Measurements from ENCODE around the gene PJA1. TPM values are rescaled to one million over a fixed set of nuclear protein-coding genes. Genes with fewer than 3 reads are reported as not detected.

The PJA1 gene
- polyA plus RNA-seq, 1 of the 3 experiments (the other 2 are of a cell fraction), result 16.5 TPM

DNA sequence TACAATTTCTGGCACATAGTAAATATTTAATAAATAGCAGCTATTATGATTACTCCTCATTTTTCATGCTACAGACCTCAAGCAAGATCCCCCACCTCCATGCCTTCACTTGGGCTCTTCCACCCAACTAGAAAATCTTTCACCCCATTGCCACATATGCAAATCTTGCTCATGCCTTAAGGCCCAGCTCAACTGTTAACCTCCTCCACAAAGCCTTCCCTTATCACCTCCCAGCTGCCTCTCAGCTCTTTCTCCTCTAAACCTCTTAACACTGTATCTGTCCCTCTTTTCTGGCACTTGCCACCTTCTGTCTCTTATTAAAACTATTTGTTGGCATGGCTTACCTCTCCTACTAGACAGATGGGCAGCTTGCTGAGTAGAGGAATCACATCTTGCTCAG is 51.5 kb downstream of the PJA1 start:
- H3F3A ChIP-seq (replicated peaks; ENCODE audit: insufficient read depth), result no peaks in the 10 kb centered on the region
- no peak overlapping the region for H2AFZ ChIP-seq (ENCODE audit: low read depth)
- no peak overlapping the region for H3K27ac ChIP-seq (ENCODE audit: low read depth in 2 of 2, low read length in 1 of 2)
- peaks cover 14% of the 10 kb centered on the region for H3K27me3 ChIP-seq (ENCODE audit: insufficient read depth)
- H3K9me3 ChIP-seq, result no peaks in the 10 kb centered on the region
- H3K79me2 ChIP-seq (ENCODE audit: insufficient read depth), result no peaks in the 10 kb centered on the region
- no peaks in the 10 kb centered on the region for H3K9me2 ChIP-seq
- DNase-seq, result no peak
- no peaks in the 10 kb centered on the region for H3K36me3 ChIP-seq (replicated peaks in 1 of 2; ENCODE audit: control insufficient read depth in 1 of 2, insufficient read depth in 2 of 2, low read length in 1 of 2)
- POLR2A ChIA-PET, result no interaction called here
- no peak overlapping the region for H3K4me2 ChIP-seq
- H3K4me3 ChIP-seq (ENCODE audit: low read depth in 2 of 2, low read length in 1 of 2), result no peak overlapping the region
- H4K20me1 ChIP-seq (ENCODE audit: insufficient read depth), result no peaks in the 10 kb centered on the region
- CTCF ChIA-PET, result interaction anchor here (1.0 to 1.3 kb wide), 2 partner anchors 19 to 165 kb away, joined by 3 read pairs; no protein-coding TSS in a partner anchor
- no peak overlapping the region for H3K9ac ChIP-seq
- H3K4me1 ChIP-seq (ENCODE audit: control insufficient read depth in 1 of 2, insufficient read depth in 2 of 2, low read depth in 1 of 2, low read length in 1 of 2), result peaks cover 0 to 9% of the 10 kb centered on the region in 2 experiments; a peak in 1 of 4 replicates
- TF ChIP-seq, protein P1, sequence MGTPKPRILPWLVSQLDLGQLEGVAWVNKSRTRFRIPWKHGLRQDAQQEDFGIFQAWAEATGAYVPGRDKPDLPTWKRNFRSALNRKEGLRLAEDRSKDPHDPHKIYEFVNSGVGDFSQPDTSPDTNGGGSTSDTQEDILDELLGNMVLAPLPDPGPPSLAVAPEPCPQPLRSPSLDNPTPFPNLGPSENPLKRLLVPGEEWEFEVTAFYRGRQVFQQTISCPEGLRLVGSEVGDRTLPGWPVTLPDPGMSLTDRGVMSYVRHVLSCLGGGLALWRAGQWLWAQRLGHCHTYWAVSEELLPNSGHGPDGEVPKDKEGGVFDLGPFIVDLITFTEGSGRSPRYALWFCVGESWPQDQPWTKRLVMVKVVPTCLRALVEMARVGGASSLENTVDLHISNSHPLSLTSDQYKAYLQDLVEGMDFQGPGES (IDR thresholded peaks at IDR 0.05; ENCODE audit: low read depth, low read length), result no peak
- TF ChIP-seq RXRA (IDR thresholded peaks at IDR 0.05; ENCODE audit: borderline replicate concordance, low read depth), result no peak
- TF ChIP-seq, protein P2, sequence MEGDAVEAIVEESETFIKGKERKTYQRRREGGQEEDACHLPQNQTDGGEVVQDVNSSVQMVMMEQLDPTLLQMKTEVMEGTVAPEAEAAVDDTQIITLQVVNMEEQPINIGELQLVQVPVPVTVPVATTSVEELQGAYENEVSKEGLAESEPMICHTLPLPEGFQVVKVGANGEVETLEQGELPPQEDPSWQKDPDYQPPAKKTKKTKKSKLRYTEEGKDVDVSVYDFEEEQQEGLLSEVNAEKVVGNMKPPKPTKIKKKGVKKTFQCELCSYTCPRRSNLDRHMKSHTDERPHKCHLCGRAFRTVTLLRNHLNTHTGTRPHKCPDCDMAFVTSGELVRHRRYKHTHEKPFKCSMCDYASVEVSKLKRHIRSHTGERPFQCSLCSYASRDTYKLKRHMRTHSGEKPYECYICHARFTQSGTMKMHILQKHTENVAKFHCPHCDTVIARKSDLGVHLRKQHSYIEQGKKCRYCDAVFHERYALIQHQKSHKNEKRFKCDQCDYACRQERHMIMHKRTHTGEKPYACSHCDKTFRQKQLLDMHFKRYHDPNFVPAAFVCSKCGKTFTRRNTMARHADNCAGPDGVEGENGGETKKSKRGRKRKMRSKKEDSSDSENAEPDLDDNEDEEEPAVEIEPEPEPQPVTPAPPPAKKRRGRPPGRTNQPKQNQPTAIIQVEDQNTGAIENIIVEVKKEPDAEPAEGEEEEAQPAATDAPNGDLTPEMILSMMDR (IDR thresholded peaks at IDR 0.05), result no peak
- no peak for TF ChIP-seq SIN3A (IDR thresholded peaks at IDR 0.05; ENCODE audit: borderline replicate concordance, low read depth, low read length)
- no peak for TF ChIP-seq GATA2 (CRISPR knock-in tag; IDR thresholded peaks at IDR 0.05)
- TF ChIP-seq RAD21 (IDR thresholded peaks at IDR 0.05; ENCODE audit: low read length), result no peak
- TF ChIP-seq CHD2 (IDR thresholded peaks at IDR 0.05; ENCODE audit: low read length, partially characterized antibody), result no peak
- TF ChIP-seq TAF1 (IDR thresholded peaks at IDR 0.05; ENCODE audit: borderline replicate concordance, low read depth, low read length), result no peak
- TF ChIP-seq, protein P3, sequence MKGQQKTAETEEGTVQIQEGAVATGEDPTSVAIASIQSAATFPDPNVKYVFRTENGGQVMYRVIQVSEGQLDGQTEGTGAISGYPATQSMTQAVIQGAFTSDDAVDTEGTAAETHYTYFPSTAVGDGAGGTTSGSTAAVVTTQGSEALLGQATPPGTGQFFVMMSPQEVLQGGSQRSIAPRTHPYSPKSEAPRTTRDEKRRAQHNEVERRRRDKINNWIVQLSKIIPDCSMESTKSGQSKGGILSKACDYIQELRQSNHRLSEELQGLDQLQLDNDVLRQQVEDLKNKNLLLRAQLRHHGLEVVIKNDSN (IDR thresholded peaks at IDR 0.05; ENCODE audit: borderline replicate concordance, low read depth), result no peak
- TF ChIP-seq MEF2A (IDR thresholded peaks at IDR 0.05; ENCODE audit: borderline replicate concordance, low read depth), result no peak
- no peak for TF ChIP-seq TCF12 (IDR thresholded peaks at IDR 0.05)
- TF ChIP-seq, protein P4, sequence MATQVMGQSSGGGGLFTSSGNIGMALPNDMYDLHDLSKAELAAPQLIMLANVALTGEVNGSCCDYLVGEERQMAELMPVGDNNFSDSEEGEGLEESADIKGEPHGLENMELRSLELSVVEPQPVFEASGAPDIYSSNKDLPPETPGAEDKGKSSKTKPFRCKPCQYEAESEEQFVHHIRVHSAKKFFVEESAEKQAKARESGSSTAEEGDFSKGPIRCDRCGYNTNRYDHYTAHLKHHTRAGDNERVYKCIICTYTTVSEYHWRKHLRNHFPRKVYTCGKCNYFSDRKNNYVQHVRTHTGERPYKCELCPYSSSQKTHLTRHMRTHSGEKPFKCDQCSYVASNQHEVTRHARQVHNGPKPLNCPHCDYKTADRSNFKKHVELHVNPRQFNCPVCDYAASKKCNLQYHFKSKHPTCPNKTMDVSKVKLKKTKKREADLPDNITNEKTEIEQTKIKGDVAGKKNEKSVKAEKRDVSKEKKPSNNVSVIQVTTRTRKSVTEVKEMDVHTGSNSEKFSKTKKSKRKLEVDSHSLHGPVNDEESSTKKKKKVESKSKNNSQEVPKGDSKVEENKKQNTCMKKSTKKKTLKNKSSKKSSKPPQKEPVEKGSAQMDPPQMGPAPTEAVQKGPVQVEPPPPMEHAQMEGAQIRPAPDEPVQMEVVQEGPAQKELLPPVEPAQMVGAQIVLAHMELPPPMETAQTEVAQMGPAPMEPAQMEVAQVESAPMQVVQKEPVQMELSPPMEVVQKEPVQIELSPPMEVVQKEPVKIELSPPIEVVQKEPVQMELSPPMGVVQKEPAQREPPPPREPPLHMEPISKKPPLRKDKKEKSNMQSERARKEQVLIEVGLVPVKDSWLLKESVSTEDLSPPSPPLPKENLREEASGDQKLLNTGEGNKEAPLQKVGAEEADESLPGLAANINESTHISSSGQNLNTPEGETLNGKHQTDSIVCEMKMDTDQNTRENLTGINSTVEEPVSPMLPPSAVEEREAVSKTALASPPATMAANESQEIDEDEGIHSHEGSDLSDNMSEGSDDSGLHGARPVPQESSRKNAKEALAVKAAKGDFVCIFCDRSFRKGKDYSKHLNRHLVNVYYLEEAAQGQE (IDR thresholded peaks at IDR 0.05; ENCODE audit: low read depth, low read length), result no peak
- no peak for TF ChIP-seq TEAD4 (IDR thresholded peaks at IDR 0.05; ENCODE audit: borderline replicate concordance, insufficient read depth)
- TF ChIP-seq ELF1 (IDR thresholded peaks at IDR 0.05), result no peak
- TF ChIP-seq, protein P5, sequence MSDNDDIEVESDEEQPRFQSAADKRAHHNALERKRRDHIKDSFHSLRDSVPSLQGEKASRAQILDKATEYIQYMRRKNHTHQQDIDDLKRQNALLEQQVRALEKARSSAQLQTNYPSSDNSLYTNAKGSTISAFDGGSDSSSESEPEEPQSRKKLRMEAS (IDR thresholded peaks at IDR 0.05; ENCODE audit: low read depth), result no peak
- no peak for TF ChIP-seq POLR2AphosphoS5 (IDR thresholded peaks at IDR 0.05; ENCODE audit: low read depth, low read length)
- no peak for TF ChIP-seq SMC3 (IDR thresholded peaks at IDR 0.05; ENCODE audit: low read depth, low read length)
- TF ChIP-seq, protein P6, sequence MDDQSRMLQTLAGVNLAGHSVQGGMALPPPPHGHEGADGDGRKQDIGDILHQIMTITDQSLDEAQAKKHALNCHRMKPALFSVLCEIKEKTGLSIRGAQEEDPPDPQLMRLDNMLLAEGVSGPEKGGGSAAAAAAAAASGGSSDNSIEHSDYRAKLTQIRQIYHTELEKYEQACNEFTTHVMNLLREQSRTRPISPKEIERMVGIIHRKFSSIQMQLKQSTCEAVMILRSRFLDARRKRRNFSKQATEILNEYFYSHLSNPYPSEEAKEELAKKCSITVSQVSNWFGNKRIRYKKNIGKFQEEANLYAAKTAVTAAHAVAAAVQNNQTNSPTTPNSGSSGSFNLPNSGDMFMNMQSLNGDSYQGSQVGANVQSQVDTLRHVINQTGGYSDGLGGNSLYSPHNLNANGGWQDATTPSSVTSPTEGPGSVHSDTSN (IDR thresholded peaks at IDR 0.05), result no peak
